ENCODE results near the gene TRIM65. TPM values are rescaled to one million over a fixed set of nuclear protein-coding genes. Genes with fewer than 3 reads are reported as not detected.

Gene TRIM65
- total and polyA plus RNA-seq, 2 of the 13 experiments (the other 11 are each of a cell fraction or from before 2014, with no cell fraction given), result 10.3 to 22.4 TPM

- TF ChIP-seq BCLAF1 (IDR thresholded peaks at IDR 0.05) (no peak), ZFP91 (CRISPR knock-in tag; IDR thresholded peaks at IDR 0.05; ENCODE audit: borderline replicate concordance) (peak; percentile 88), SRY (CRISPR knock-in tag; IDR thresholded peaks at IDR 0.05) (no peak; the same call in 1 of the 2 replicates), ZSCAN21 (CRISPR knock-in tag; IDR thresholded peaks at IDR 0.05; ENCODE audit: borderline replicate concordance) (no peak; the same call in 1 of the 2 replicates), CBX1 (IDR thresholded peaks at IDR 0.05; ENCODE audit: low read depth) (peak; percentile 66), NFAT5 (CRISPR knock-in tag; IDR thresholded peaks at IDR 0.05) (no peak), DDIT3 (CRISPR knock-in tag; IDR thresholded peaks at IDR 0.05) (no peak; the same call in 1 of the 2 replicates), GRHL1 (CRISPR knock-in tag; conservative IDR thresholded peaks at IDR 0.05) (no peak), MAF1 (CRISPR knock-in tag; IDR thresholded peaks at IDR 0.05; ENCODE audit: borderline replicate concordance) (0 out of 2 replicates have a peak, but pooled peaks have one; percentile 30), GMEB1 (CRISPR knock-in tag; IDR thresholded peaks at IDR 0.05; ENCODE audit: borderline replicate concordance) (peak; percentile 68; the same call in 1 of the 2 replicates), RFX1 (IDR thresholded peaks at IDR 0.05) (no peak), ZNF510 (CRISPR knock-in tag; IDR thresholded peaks at IDR 0.05; ENCODE audit: low read depth) (no peak), PAX8 (CRISPR knock-in tag; IDR thresholded peaks at IDR 0.05; ENCODE audit: borderline replicate concordance) (peak; percentile 29; the same call in 1 of the 2 replicates), MIER3 (CRISPR knock-in tag; IDR thresholded peaks at IDR 0.05; ENCODE audit: borderline replicate concordance) (peak; percentile 73)
Measured at GRCh38 chr17:75878174-75878998, 18.4 kb downstream of the TRIM65 start, which contains the start of gene TRIM47 (continued).

Measured in HepG2 (cell line).